ENCODE measurements around the gene HOXA11.

The HOXA11 gene

GRCh38 chr7:27131390-27131819 lies 53.6 kb downstream of the HOXA11 start:
- DNase-seq = no peak
